Choroid plexus epithelial cell (primary cell): ENCODE measurements around the gene STAG2.
A peak's percentile ranks its signal among the peaks of the same experiment; 100 is the strongest.
"Not testable (repeated sequence)": the region's sequence is repeated elsewhere in the genome, so short reads cannot be mapped to it uniquely, and the experiment has no call there.

Source experiments
- DNase-seq: peaks from one replicate; pipeline ENCODE4 v3.0.0-alpha.2; 2010; ENCODE audit warnings: low read depth
- H3K4me3 ChIP-seq: 2 replicates; pipeline ENCODE4 v1.5.1; 2011; ENCODE audit warnings: low read depth, mild to moderate bottlenecking, control low read depth, low read length, moderate library complexity
- CTCF ChIP-seq: conservative IDR thresholded peaks from 2 replicates; pipeline ENCODE4 v1.5.1; 2011; ENCODE audit warnings: low read depth, mild to moderate bottlenecking, control low read depth, inconsistent platforms, low read length, moderate library complexity

Gene STAG2

DNA sequence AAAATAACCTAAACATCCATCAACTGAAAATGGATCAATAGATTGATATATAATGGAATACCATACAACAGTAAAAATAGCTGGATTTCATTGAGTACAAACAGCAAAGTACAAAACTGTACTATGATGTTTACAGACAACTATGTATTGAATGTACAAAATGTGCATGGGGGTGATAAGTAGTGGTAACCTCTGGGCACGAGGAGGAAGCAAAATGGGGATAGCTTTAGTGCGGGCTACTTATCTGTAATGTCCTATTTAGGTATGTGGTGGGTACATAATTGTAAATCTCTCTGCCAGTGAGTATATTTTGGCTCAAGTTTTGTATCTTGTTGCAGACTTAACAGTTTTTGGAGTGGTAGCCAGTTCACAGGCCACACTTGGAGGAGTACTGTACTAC lies 123.6 kb downstream of the STAG2 start:
- no peak for TF ChIP-seq CTCF
- no peak overlapping the region for H3K4me3 ChIP-seq
- DNase-seq = peak; percentile 18

- no peak for TF ChIP-seq CTCF
- DNase-seq = no peak
- H3K4me3 ChIP-seq = no peak overlapping the region
Measured at GRCh38 chrX:124086411-124086810, 124.9 kb downstream of the STAG2 start.

DNA sequence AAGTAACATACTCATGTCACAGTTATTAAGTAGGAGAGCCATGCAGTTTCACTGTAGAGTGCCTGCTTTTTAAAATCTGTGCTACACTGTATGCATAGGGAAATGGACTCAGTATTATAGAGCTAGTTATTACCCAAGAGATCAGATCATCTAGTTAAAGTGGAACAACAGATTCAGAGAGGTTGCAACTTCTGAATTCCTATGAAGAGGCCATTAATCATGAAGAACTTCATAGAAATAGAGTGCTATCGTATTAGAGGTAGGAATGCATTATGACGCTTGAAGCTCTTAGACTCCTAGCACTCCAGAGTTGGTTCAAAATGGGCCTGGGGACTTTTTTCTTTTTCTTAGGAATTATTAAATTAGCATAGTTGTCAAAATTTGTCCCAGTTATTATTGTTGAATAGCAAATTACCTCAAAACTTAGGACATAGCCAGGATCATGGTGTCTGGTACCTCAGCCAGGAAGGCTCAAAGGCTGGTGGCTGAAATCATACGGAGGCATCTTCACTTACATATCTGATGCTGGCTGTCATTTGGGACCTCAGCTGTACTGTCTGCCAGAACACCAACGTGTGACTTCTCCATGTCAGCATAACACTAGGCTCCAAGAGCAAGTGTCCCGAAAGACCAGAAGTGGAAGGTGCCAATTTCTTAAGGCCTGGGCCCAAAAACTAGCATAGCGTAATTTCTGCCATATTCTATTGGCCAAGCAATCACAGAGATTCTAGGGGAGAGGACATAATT lies 125.7 kb downstream of the STAG2 start:
- no peak for TF ChIP-seq CTCF
- no peak for DNase-seq
- H3K4me3 ChIP-seq = no peak overlapping the region

GRCh38 chrX:124093222-124093621 lies 131.7 kb downstream of the STAG2 start:
- H3K4me3 ChIP-seq = no peak overlapping the region

DNA sequence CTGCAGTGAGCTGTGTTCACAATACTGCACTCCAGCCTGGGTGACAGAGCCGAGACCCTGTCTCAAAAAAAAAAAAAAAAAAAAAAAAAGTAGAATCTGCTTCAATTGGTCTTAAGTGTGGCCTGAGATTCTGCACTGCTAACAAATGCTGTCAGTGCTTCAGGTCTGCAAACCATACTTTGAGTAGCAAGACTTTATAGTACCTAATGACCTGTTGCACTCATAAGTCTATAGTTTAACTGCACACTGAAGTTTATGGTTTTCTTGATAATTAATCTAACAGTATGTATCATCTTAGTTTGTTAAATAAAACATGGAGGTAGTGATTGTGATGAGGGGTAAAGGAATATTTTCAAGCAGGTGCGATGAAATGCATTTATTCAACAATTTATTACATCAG lies 135.6 kb downstream of the STAG2 start:
- no peak overlapping the region for H3K4me3 ChIP-seq
- TF ChIP-seq CTCF = no peak

More at GRCh38 chrX:124093222-124093621, 131.7 kb downstream of the STAG2 start:
- DNase-seq = no peak
- TF ChIP-seq CTCF = no peak

GRCh38 chrX:124098089-124098488 lies 136.6 kb downstream of the STAG2 start:
- TF ChIP-seq CTCF = peak; percentile 43
- DNase-seq = peak; percentile 65

More for the DNA sequence above, 135.6 kb downstream of the STAG2 start:
- no peak for DNase-seq

GRCh38 chrX:124103966-124104365 lies 142.5 kb downstream of the STAG2 start:
- H3K4me3 ChIP-seq = no peak overlapping the region
- DNase-seq = no peak

More at GRCh38 chrX:124098089-124098488, 136.6 kb downstream of the STAG2 start:
- H3K4me3 ChIP-seq = no peak overlapping the region

DNA sequence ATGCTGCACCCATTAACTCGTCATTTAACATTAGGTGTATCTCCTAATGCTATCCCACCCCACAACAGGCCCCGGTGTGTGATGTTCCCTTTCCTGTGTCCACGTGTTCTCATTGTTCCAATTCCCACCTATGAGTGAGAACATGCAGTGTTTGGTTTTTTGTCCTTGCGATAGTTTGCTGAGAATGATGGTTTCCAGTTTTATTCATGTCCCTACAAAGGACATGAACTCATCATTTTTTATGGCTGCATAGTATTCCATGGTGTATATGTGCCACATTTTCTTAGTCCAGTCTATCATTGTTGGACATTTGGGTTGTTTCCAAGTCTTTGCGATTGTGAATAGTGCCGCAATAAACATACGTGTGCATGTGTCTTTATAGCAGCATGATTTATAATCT lies 143.0 kb downstream of the STAG2 start:
- H3K4me3 ChIP-seq, DNase-seq: not testable (repeated sequence)

More at GRCh38 chrX:124103966-124104365, 142.5 kb downstream of the STAG2 start:
- no peak for TF ChIP-seq CTCF
